Loucy (cell line): ENCODE measurements around the gene KRT33B.

Experiments used
- H2AFZ ChIP-seq: fragments of 200-600 bp; sonication (generic); 2 replicates; pipeline ENCODE4 v1.6.0; 2016; ENCODE audit warnings: antibody characterized with exemption, mild to moderate bottlenecking, low read length, moderate library complexity
- H3F3A ChIP-seq: fragments of 200-600 bp; 2 replicates; pipeline ENCODE4 v1.6.0; 2016; ENCODE audit warnings: antibody characterized with exemption, low read depth, mild to moderate bottlenecking
- H3K27me3 ChIP-seq: fragments of 200-600 bp; sonication (generic); 2 replicates; pipeline ENCODE4 v1.6.1; 2014; ENCODE audit warnings: low read length, mild to moderate bottlenecking; ENCODE audit not compliant: insufficient read depth, poor library complexity, severe bottlenecking
- H3K36me3 ChIP-seq: fragments of 200-600 bp; sonication (generic); 2 replicates; pipeline ENCODE4 v1.6.1; 2016; ENCODE audit warnings: low read length; ENCODE audit not compliant: insufficient read depth
- H3K4me1 ChIP-seq: fragments of 200-600 bp; sonication (generic); 2 replicates; pipeline ENCODE4 v1.5.1; 2014; ENCODE audit warnings: low read length, mild to moderate bottlenecking; ENCODE audit not compliant: insufficient read depth, poor library complexity, severe bottlenecking
- H3K4me2 ChIP-seq: fragments of 200-600 bp; sonication (generic); 2 replicates; pipeline ENCODE4 v1.6.0; 2014; ENCODE audit warnings: antibody characterized with exemption, low read length, low read depth, mild to moderate bottlenecking; ENCODE audit not compliant: poor library complexity, severe bottlenecking
- H3K4me3 ChIP-seq: fragments of 200-600 bp; sonication (generic); 2 replicates; pipeline ENCODE4 v1.5.1; 2014; ENCODE audit warnings: low read length, mild to moderate bottlenecking, mixed read lengths; ENCODE audit not compliant: poor library complexity, severe bottlenecking
- H3K79me2 ChIP-seq: fragments of 200-600 bp; sonication (generic); 2 replicates; pipeline ENCODE4 v1.6.1; 2014; ENCODE audit warnings: low read length; ENCODE audit not compliant: insufficient read depth
- H3K9ac ChIP-seq: fragments of 200-600 bp; sonication (generic); 2 replicates; pipeline ENCODE4 v1.6.0; 2014; ENCODE audit warnings: mild to moderate bottlenecking, low read depth, low read length, moderate library complexity; ENCODE audit not compliant: poor library complexity, severe bottlenecking
- H3K9me2 ChIP-seq: fragments of 200-600 bp; sonication (generic); replicated peaks from 2 replicates; pipeline ENCODE4 v1.6.1; 2016; ENCODE audit warnings: low read depth, low read length, mixed read lengths
- H3K9me3 ChIP-seq: fragments of 200-600 bp; sonication (generic); 2 replicates; pipeline ENCODE4 v1.6.1; 2014; ENCODE audit warnings: mild to moderate bottlenecking, antibody characterized with exemption, low read length, low read depth; ENCODE audit not compliant: insufficient read depth
- H4K20me1 ChIP-seq: fragments of 200-600 bp; sonication (generic); 2 replicates; pipeline ENCODE4 v1.6.0; 2014; ENCODE audit warnings: antibody characterized with exemption, low read length, mild to moderate bottlenecking; ENCODE audit not compliant: insufficient read depth, poor library complexity, severe bottlenecking
- EZH2phosphoT487 ChIP-seq: fragments of 200-600 bp; IDR thresholded peaks from 2 replicates; pipeline ENCODE4 v1.6.1; 2018; ENCODE audit warnings: antibody characterized with exemption, mild to moderate bottlenecking, moderate library complexity, borderline replicate concordance
- TF ChIP-seq, protein P1 (sequence below): fragments of 200-600 bp; sonication (generic); conservative IDR thresholded peaks from 2 replicates; pipeline ENCODE4 v1.5.1; 2014; ENCODE audit warnings: mild to moderate bottlenecking, antibody characterized with exemption, low read length

KRT33B gene

DNA sequence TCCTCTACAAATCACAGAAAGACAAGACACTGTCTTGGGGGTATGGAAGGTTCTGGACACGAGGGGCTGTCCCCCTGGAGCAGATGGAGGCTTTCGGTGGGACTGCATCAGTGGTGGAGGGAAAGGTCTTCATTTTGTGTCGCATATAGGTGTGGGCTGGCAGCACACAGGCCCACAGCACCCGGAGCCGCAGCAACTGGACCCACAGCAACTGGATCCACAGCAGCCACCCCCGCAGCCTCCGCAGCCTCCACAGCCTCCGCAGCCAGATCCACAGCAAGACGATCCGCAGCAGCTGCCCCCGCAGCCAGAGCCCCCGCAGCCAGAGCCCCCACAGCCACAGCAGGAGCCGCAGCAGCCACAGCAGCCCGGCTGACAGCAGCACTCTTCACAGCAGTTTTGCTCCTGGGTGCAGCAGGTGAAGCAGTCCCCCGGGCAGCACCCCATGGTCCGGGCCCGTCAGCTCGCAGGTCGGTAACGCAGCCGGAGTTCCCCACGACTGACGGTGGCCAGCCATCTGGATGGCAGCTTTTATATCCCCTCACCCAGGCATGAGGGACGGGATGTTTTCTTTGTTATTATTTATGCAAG lies 54.3 kb downstream of the KRT33B start, which contains the start of gene KRTAP17-1:
TSS of gene KRTAP17-1 (minus strand) at position 507 of the 591 bp plus-strand sequence. CDS start at position 447, 60 bp downstream.
- Histone ChIP-seq H3K9ac (no peak within 1 kb of the TSS), H3K36me3 (no peaks in the 10 kb centered on the region), H3K27me3 (no peaks in the 10 kb centered on the region), H3F3A (no peaks in the 10 kb centered on the region), H3K9me3 (peaks cover 9% of the 10 kb centered on the region), H3K79me2 (no peaks in the 10 kb centered on the region), H3K4me3 (no peak within 1 kb of the TSS), H4K20me1 (no peaks in the 10 kb centered on the region), H3K4me1 (peaks cover 4% of the 10 kb centered on the region), H3K4me2 (no peak within 1 kb of the TSS), H3K9me2 (no peaks in the 10 kb centered on the region), H2AFZ (no peak within 1 kb of the TSS)
- TF ChIP-seq, protein P1, sequence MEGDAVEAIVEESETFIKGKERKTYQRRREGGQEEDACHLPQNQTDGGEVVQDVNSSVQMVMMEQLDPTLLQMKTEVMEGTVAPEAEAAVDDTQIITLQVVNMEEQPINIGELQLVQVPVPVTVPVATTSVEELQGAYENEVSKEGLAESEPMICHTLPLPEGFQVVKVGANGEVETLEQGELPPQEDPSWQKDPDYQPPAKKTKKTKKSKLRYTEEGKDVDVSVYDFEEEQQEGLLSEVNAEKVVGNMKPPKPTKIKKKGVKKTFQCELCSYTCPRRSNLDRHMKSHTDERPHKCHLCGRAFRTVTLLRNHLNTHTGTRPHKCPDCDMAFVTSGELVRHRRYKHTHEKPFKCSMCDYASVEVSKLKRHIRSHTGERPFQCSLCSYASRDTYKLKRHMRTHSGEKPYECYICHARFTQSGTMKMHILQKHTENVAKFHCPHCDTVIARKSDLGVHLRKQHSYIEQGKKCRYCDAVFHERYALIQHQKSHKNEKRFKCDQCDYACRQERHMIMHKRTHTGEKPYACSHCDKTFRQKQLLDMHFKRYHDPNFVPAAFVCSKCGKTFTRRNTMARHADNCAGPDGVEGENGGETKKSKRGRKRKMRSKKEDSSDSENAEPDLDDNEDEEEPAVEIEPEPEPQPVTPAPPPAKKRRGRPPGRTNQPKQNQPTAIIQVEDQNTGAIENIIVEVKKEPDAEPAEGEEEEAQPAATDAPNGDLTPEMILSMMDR = no peak
- TF ChIP-seq EZH2phosphoT487 = no peak
